COLO829 (cell line): ENCODE data around the gene BOLL.
"Not testable (repeated sequence)": the region's sequence is repeated elsewhere in the genome, so short reads cannot be mapped to it uniquely, and the experiment has no call there.

Source experiments
- DNase-seq: peaks from one replicate; pipeline ENCODE4 v3.0.0; 2012; ENCODE audit warnings: low spot score

The BOLL gene

DNA sequence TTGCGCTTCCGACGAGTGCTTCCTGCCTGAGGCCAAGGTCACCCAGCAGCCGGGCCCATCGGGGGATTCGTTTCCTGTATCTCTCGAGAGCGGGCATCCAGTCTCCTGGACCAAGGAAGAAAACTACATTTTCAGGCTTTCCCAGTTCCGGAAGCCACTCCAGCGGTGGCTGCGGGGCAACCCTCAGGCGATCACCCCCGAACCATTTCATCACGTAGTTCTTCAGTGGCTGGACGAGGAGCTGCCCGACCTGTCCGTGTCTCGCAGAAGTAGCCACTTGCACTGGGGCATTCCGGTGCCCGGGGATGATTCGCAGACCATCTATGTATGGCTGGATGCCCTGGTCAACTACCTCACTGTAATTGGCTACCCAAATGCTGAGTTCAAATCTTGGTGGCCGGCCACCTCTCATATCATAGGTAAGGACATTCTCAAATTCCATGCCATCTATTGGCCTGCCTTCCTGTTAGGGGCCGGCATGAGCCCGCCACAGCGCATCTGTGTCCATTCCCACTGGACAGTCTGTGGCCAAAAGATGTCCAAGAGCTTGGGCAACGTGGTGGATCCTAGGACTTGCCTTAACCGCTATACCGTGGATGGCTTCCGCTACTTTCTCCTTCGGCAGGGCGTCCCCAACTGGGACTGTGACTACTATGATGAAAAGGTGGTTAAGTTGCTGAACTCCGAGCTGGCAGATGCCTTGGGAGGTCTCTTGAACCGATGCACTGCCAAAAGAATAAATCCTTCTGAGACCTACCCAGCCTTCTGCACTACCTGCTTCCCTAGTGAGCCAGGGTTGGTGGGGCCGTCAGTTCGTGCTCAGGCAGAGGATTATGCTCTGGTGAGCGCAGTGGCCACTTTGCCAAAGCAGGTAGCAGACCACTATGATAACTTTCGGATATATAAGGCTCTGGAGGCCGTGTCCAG lies 78.9 kb downstream of the BOLL start:
- DNase-seq = no peak

GRCh38 chr2:197705121-197705911 lies 79.8 kb downstream of the BOLL start, which contains the start of gene MARS2:
Gene MARS2 (plus strand): TSS chr2:197705369. CDS start chr2:197705406, 37 bp downstream.
- DNase-seq = peak; percentile 93

- no peak for DNase-seq
These were observed 80.5 kb downstream of the BOLL start for GRCh38 chr2:197704434-197705120.

- DNase-seq = no peak
These were observed 84.2 kb downstream of the BOLL start for GRCh38 chr2:197700960-197701359.

GRCh38 chr2:197699724-197700123 lies 85.4 kb downstream of the BOLL start:
- not testable (repeated sequence) for DNase-seq

DNA sequence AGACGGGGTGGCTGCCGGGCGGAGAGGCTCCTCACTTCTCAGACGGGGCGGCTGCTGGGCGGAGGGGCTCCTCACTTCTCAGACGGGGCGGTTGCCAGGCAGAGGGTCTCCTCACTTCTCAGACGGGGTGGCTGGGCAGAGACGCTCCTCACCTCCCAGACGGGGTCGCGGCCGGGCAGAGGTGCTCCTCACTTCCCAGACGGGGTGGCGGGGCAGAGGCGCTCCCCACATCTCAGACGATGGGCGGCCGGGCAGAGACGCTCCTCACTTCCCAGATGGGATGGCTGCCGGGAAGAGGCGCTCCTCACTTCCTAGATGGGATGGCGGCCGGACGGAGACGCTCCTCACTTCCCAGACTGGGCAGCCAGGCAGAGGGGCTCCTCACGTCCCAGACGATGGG lies 88.5 kb downstream of the BOLL start:
- DNase-seq = not testable (repeated sequence)

DNA sequence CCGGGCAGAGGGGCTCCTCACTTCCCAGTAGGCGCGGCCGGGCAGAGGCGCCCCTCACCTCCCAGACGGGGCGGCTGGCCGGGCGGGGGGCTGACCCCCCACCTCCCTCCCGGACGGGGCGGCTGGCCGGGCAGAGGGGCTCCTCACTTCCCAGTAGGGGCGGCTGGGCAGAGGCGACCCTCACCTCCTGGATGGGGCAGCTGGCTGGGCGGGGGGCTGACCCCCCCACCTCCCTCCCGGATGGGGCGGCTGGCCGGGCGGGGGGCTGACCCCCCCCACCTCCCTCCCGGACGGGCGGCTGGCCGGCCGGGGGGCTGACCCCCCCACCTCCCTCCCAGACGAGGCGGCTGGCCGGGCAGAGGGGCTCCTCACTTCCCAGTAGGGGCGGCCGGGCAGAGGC lies 89.1 kb downstream of the BOLL start:
- not testable (repeated sequence) for DNase-seq

GRCh38 chr2:197695206-197695605 lies 89.9 kb downstream of the BOLL start:
- DNase-seq = not testable (repeated sequence)

- no peak for DNase-seq
These were observed 107.6 kb downstream of the BOLL start for GRCh38 chr2:197677483-197677882.

DNA sequence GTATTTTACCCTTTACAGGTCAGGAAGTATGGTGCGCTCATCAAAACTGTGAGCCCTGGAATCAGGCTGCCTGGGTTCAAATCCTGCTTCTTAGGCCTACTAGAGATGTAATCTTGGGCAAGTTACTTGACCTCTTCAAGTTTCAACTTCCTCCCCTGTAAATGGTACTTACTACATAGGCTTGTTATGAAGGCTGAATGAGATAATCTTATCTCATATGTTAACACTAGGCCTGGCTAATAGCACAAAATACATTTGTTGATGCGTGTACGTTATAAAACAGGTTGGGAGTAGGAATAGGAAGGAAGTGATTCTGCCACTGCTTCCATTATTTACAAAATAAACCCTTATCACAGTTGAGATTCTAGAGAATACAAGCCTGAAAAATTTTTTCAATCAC lies 108.1 kb downstream of the BOLL start:
- DNase-seq = no peak
